Measurements from ENCODE around the gene RICTOR.

The RICTOR gene

DNA sequence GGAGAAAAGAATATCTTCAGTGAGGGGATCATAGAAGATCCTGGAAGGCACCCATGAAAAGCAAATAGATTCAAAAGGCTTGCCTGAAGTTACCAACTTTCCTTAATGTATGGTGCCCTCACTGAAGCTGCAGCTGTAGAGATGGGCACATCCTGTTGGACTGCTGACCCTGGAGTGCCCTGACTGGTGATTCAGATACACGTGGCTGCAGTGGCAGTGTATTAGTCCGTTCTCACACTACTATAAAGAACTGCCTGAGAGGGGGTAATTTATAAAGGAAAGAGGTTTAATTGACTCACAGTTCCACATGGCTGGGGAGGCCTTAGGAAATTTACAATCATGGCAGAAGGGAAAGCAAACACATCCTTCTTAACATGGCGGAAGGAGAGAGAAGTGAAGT is 148.1 kb downstream of the RICTOR start:
- Histone ChIP-seq H3K79me2 (ENCODE audit: insufficient read depth, low read depth) (no peaks in the 10 kb centered on the region), H3K36me3 (ENCODE audit: insufficient read depth) (no peaks in the 10 kb centered on the region)

DNA sequence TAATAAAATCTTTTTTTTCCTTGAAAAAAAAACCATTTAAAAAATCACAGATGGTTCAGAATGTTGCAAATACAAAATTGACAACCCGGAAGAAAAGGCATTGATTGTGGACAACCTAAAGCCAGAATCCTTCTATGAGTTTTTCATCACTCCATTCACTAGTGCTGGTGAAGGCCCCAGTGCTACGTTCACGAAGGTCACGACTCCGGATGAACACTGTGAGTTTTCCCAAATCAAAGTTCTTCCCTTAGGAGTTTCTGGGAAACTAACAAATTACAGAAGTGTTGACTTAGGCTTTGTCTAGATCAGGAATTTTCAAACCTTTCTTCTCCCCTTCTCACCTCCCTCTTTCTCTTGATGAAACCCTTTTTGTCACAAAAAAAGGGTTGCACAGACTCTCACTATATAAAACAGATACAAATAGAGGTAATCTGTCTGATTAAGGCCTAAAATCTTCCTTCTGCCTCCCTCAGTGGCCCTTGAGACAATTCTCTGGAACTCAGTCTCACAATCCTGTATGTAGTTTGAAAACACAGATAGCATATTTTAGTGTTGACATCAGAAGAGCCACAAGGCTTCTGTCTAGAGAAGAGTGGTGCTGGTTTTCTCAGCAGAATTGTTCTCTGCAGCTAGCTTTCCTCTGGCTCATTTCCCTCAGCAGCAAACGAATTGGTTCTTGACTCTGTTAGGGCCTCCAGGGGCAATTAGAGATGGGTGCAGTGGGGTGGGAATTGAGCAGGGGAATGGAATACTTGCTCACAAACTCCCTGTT is 148.9 kb downstream of the RICTOR start:
- Histone ChIP-seq H3K4me1 (ENCODE audit: low read depth, poor library complexity, severe bottlenecking) (no peaks in the 10 kb centered on the region), H3K4me2 (no peak overlapping the region), H4K20me1 (ENCODE audit: insufficient read depth) (no peaks in the 10 kb centered on the region), H3K4me3 (IDR thresholded peaks at IDR 0.05; ENCODE audit: insufficient read depth, low read depth, low read length) (no peak overlapping the region), H2AFZ (ENCODE audit: low read depth) (no peak overlapping the region), H3K27ac (no peak overlapping the region), H3K27me3 (ENCODE audit: insufficient read depth, low read depth) (no peaks in the 10 kb centered on the region), H3K36me3 (ENCODE audit: insufficient read depth) (no peaks in the 10 kb centered on the region), H3K9ac (no peak overlapping the region), H3K79me2 (ENCODE audit: insufficient read depth, low read depth) (no peaks in the 10 kb centered on the region)
- no peak for TF ChIP-seq CTCF (conservative IDR thresholded peaks at IDR 0.05; ENCODE audit: low read depth, low read length)

More for the DNA sequence above, 148.1 kb downstream of the RICTOR start:
- Histone ChIP-seq H4K20me1 (ENCODE audit: insufficient read depth) (no peaks in the 10 kb centered on the region), H3K4me1 (ENCODE audit: low read depth, poor library complexity, severe bottlenecking) (no peaks in the 10 kb centered on the region), H3K4me2 (no peak overlapping the region), H3K27ac (no peak overlapping the region), H3K27me3 (ENCODE audit: insufficient read depth, low read depth) (no peaks in the 10 kb centered on the region), H2AFZ (ENCODE audit: low read depth) (no peak overlapping the region), H3K4me3 (IDR thresholded peaks at IDR 0.05; ENCODE audit: insufficient read depth, low read depth, low read length) (no peak overlapping the region), H3K9ac (no peak overlapping the region)
- TF ChIP-seq CTCF (conservative IDR thresholded peaks at IDR 0.05; ENCODE audit: low read depth, low read length) = no peak

DNA sequence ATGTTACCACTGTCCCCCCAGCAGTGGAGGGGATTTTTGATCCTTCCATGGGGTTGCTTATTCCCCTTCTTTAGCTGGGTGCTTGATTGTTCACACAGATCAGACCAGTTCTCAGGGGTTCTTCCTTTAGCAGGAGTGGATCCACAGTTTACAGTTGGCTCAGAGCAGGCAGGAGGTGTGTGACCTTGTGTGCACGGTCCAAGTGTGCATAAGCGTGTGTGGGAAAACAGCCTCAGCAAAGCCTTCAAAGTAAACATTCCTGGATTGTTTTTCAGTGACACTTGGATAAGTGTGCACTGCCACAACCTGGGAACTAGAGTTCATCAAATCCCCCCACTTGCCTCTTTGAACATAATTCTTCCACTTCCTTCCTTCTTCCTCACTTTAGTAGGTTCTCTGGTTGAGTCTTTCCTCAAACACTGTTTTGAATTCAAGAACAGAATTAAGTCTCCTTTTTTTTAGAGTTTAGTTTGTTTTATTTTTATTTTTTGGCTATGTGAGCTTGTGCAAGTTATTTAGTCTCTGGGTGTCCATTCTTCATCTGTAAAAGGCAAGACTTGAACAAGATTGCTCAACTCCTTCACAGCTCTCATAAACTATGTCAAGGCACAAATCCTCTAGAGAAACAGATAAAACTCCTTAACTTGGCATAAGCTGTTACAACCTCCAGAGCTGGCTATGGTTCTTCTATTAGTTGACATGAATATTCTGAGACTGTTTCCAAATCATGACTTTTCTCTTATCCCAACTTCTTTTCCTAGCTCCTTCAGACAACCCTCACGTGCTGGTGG is 150.3 kb downstream of the RICTOR start:
- Histone ChIP-seq H3K27me3 (ENCODE audit: insufficient read depth, low read depth) (no peaks in the 10 kb centered on the region), H3K79me2 (ENCODE audit: insufficient read depth, low read depth) (no peaks in the 10 kb centered on the region), H3K4me3 (IDR thresholded peaks at IDR 0.05; ENCODE audit: insufficient read depth, low read depth, low read length) (no peak overlapping the region), H3K27ac (no peak overlapping the region), H4K20me1 (ENCODE audit: insufficient read depth) (no peaks in the 10 kb centered on the region), H3K4me1 (ENCODE audit: low read depth, poor library complexity, severe bottlenecking) (no peaks in the 10 kb centered on the region), H3K9ac (no peak overlapping the region), H2AFZ (ENCODE audit: low read depth) (no peak overlapping the region), H3K36me3 (ENCODE audit: insufficient read depth) (no peaks in the 10 kb centered on the region), H3K4me2 (no peak overlapping the region)
- TF ChIP-seq CTCF (conservative IDR thresholded peaks at IDR 0.05; ENCODE audit: low read depth, low read length) = no peak

DNA sequence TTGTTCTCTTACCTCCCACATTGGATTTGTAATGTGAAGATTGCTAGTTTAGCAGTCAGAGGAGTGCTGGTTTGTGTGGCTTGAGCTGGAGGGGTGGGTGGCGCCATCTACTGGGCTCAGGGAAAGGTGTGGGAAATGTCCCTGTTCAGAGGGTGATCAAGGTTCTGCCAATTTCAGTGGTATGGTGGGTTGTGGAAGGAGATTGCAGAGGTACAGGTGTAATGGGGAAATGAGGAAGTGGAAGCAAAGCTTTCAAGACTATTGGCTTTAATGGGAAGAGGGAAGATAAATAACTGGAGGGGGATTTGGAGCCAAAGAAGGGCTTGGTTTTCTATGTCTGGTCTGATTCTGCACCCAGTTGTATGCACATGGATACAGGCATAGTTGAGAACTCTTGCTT is 152.0 kb downstream of the RICTOR start:
- H3K27ac ChIP-seq = no peak overlapping the region
- H3K27me3 ChIP-seq (ENCODE audit: insufficient read depth, low read depth) = no peaks in the 10 kb centered on the region
- no peak overlapping the region for H3K9ac ChIP-seq
- TF ChIP-seq CTCF (conservative IDR thresholded peaks at IDR 0.05; ENCODE audit: low read depth, low read length) = peak; percentile 81
- no peaks in the 10 kb centered on the region for H3K79me2 ChIP-seq (ENCODE audit: insufficient read depth, low read depth)
- no peak overlapping the region for H2AFZ ChIP-seq (ENCODE audit: low read depth)
- no peaks in the 10 kb centered on the region for H3K36me3 ChIP-seq (ENCODE audit: insufficient read depth)
- H3K4me2 ChIP-seq = no peak overlapping the region
- H3K4me1 ChIP-seq (ENCODE audit: low read depth, poor library complexity, severe bottlenecking) = no peaks in the 10 kb centered on the region
- no peak overlapping the region for H3K4me3 ChIP-seq (IDR thresholded peaks at IDR 0.05; ENCODE audit: insufficient read depth, low read depth, low read length)
- no peaks in the 10 kb centered on the region for H4K20me1 ChIP-seq (ENCODE audit: insufficient read depth)
